GM19035 (cell line): ENCODE results near the gene CUL9.

Experiments used
- ATAC-seq: cut with Tn5 transposase; IDR thresholded peaks from one replicate; pipeline ENCODE4 v1.9.1; 2021; ENCODE audit not compliant: unreplicated experiment

CUL9 gene

DNA sequence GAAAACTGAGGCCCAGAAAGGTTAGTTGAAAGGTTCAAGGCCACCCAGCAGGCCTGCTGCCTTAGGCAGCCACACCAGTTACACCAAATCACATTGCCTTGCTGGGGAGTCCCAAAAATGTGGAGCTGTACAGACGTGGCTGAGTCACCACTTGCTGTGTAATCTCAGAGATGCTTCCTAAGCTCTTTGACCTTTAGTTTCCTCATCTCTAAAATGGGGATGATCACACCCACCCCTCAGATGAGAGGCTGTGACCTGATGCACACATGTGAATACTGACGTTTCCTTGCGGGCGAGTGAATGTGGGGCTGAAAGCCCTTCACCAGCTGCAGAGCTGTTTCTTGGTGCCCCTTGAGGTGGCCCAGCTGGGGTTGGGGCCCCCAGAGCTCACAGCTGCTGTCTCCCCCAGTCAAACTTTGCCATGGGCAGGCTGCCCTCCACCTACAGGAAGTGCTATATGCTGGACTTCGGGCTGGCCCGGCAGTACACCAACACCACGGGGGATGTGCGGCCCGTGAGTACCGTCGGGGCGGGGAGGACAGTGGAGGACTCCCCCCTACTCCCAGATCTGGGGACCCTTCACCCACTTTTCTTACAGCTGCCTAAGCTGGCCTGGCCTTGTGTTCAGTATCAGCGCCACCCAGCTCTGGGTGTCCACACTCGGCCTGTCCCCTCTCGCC is 72.3 kb downstream of the CUL9 start:
- no peak for ATAC-seq

GRCh38 chr6:43254846-43255245 is 72.8 kb downstream of the CUL9 start:
- ATAC-seq, result no peak

- no peak for ATAC-seq
Observed at GRCh38 chr6:43255408-43256054, 73.5 kb downstream of the CUL9 start.

DNA sequence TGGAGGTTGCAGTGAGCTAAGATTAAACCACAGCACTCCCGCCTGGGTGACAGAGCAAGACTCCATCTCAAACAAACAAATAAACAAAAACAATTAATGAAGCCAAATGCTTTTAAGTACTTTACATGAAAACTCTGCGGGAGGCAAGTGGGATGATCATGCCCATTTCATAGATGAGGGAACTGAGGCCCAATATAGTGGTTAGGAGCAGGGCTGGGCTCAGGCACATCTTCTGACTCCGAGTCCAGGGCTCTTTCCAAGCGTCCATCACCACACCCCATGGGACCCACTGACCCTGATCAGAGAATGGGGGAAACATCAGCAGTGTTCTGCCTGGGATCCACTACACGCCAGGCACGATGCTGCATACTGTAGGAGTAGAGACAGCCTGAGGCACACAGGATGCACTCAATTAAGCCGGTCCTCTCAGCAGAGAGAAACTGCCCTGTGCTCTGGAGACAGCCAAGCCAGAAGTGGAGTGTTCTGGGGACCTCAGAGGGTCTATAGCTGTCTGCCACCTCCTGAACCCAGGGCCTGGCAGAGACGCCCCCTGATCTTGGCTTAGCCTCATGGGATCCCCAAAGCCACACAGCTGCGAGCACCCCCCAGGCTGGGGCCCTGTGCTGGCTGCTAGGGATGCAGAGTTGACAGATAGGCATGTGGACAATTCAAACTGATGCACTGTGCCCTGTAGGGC is 74.8 kb downstream of the CUL9 start:
- no peak for ATAC-seq

- no peak for ATAC-seq
Observed at GRCh38 chr6:43257367-43258145, 75.6 kb downstream of the CUL9 start.

DNA sequence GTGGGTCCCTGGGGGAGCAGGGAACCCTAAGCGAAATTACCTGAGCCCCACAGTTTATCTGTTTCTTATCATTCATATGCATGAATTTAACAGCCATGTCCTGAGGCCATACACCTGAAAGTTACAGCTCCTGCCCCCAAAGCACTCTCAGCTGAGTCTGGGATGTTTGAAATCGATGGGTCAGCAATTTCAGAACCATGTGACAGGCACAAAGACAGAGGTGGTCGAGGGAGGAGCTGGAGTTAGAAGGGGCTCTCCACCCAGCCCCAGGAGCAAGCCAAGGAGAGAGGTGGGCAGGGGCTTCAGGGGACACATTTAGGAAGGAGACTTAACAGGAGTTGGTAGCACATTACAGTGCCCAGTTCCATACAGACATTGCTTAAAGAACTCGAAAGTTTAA is 76.2 kb downstream of the CUL9 start:
- ATAC-seq, result no peak

DNA sequence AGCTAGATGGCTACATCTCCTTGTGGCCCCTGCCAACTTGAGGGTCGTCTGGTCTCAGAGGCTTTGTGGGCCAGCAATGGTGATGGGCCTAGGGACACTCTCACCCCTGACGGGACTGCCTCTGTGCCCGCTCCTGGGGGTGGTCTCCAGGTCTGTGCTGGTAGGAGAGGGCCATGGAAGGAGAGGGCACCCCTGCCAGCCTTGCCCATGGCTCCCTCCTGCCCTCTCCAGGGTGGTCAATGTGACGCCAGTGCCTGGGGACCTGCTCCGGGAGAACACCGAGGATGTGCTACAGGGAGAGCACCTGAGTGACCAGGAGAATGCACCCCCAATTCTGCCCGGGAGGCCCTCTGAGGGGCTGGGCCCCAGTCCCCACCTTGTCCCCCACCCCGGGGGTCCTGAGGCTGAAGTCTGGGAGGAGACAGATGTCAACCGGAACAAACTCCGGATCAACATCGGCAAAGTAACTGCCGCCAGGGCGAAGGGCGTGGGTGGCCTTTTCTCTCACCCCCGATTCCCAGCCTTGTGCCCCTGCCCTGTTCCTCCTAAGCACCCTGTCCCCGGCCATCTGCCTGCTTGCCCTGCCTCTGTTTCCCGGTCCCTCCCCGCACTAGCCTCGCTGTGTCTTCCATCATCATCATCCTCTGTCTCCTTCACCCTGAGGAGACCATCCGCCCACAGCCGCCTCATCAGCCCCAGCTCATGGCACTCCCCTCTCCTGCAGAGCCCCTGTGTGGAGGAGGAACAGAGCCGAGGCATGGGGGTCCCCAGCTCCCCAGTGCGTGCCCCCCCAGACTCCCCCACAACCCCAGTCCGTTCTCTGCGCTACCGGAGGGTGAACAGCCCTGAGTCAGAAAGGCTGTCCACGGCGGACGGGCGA is 77.1 kb downstream of the CUL9 start:
- ATAC-seq, result no peak

- ATAC-seq, result no peak
Observed at GRCh38 chr6:43260791-43261190, 78.8 kb downstream of the CUL9 start.

- no peak for ATAC-seq
Observed at GRCh38 chr6:43261198-43261597, 79.2 kb downstream of the CUL9 start.

- no peak for ATAC-seq
Observed at GRCh38 chr6:43262000-43262779, 80.2 kb downstream of the CUL9 start.

DNA sequence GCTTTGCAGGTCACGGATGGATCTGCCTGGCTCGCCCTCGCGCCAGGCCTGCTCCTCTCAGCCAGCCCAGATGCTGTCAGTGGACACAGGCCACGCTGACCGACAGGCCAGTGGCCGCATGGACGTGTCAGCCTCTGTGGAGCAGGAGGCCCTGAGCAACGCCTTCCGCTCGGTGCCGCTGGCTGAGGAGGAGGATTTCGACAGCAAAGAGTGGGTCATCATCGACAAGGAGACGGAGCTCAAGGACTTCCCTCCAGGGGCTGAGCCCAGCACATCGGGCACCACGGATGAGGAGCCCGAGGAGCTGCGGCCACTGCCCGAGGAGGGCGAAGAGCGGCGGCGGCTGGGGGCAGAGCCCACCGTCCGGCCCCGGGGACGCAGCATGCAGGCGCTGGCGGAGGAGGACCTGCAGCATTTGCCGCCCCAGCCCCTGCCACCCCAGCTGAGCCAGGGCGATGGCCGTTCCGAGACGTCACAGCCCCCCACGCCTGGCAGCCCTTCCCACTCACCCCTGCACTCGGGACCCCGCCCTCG is 80.9 kb downstream of the CUL9 start:
- ATAC-seq, result no peak

DNA sequence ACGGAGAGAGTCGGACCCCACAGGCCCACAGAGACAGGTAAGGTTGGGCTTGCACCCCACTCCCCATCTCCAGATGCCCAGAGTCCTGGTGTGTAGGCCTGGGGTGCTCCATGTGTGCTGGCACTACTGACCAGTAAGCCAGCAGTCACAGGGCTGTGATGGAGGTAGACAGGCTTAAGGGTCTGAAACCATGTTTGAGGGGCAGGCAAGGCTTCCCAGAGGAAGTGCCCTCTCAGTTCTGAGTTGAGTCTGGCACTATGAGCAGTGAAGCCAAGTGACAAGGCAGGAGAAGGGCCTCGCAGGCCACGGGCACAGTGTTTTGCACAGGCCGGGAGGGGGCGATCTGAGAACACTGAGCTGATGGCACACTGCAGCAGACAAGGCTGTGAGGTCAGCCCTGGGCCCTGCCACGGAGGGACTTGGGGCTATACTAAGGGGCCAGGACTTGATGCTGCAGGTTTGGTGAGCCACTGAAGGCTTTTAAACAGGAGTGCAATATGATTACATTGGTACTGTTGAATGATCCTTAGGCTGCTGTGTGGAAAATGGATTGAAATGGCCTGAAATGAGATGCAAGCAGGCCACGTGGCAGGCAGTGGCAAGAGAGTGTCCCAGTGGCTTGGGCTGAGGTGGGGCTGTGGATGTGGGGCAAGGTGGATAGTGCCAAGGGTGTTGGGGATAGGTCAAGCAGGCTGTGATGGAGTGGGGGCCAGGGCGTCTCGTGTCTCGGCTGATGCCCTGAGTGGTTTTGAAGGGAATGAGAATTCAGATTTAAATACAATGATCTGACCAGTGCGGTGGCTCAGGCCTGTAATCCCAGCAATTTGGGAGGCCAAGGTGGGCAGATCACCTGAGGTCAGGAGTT is 81.5 kb downstream of the CUL9 start:
- peak; percentile 84 for ATAC-seq

- no peak for ATAC-seq
Observed at GRCh38 chr6:43264599-43265145, 82.7 kb downstream of the CUL9 start.

DNA sequence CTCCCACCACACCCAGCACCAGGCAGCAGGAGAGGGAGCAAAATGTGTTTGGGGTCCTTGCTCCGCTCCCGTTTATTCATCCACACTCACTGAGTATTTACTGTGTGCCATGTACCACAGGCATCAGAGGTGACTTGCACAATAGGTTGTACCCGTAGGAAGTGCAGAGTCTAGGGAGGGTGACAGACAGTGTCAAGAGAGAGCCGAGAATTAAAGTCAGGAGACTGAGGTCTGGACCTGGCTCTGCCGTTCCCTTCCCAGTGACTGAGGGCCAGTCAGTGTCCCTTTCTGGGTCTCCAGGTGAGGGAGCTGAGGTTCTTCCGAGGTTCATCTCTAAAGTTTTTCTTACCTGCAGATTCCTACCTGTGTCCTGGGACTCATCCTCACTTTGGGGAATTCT is 83.6 kb downstream of the CUL9 start:
- no peak for ATAC-seq

DNA sequence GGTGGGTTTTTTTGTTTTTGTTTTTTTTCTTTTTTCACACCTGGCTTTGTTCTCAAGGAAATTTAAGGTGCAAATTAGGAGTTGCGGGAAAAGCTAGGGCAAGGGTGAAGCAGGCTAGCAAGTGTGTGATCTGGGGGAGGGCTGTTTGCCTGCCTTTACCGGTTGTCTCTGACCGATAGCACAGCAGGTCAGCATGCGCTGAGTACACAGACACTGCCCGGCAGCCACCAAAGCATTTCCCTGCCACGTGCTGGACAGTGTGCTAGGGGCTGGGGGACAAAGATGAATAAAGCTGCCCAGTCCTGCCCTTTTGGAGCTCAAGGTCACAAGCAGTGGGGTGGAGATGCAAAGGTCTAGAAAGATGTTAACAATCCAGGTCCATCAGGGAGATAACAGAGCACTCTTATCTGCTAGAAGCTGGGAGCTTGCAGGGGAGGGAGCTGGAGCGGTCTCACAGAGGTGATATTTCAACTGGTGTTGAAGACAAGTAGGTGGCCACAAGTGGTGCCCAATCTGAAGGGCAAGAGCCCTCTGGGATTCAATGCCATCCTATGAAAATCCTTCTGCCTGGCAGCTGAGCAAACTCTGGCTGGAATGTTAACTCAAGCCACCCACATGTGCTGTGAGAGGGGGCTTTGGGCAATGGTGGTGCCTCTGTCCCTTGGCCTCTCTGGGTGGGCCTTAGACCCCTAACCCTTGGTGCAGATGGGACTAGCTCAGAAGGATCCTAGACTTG is 85.8 kb downstream of the CUL9 start:
- ATAC-seq, result no peak

DNA sequence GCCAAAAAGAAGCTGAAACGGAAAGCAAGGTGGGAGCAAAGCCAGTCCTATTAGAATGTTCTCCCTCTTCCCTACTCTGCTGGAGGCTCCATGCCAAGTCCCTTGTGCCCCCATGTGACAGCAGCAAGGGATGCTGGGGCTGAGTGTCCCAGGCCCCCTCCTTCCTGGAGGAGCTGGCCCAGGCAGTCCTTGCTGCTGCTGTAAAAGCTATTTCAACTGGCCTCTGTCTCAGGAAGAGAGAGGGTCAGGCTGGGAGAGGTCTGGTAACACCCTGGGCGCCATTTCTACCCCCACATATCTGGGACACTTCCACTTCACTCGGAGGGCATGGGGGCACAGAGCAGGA is 86.3 kb downstream of the CUL9 start:
- no peak for ATAC-seq

GRCh38 chr6:43268782-43269272 is 86.8 kb downstream of the CUL9 start:
- no peak for ATAC-seq
